Breast epithelium (tissue), 4 donors: Measurements from ENCODE around the gene HAGHL. TPM values are rescaled to one million over a fixed set of nuclear protein-coding genes. Genes with fewer than 3 reads are reported as not detected.

Source experiments
- DNase-seq, 2 donors: peaks; one replicate each; pipeline ENCODE4 v3.0.0-alpha.2; 2019; ENCODE audit warnings: low spot score in 2 of 2
- H3K27ac ChIP-seq, 2 donors: fragments of 200-600 bp; sonication (generic) in 1 of 2; one replicate each; pipeline ENCODE4 v1.5.1; 2016 to 2019; ENCODE audit warnings: mild to moderate bottlenecking in 1 of 2
- H3K27me3 ChIP-seq, 2 donors: fragments of 200-600 bp; sonication (generic) in 1 of 2; one replicate each; pipeline versions ENCODE4 v1.5.1 to v1.6.0; 2017 to 2019; ENCODE audit warnings: control low read depth in 1 of 2, mild to moderate bottlenecking in 1 of 2
- H3K36me3 ChIP-seq: fragments of 200-600 bp; one replicate; pipeline ENCODE4 v1.5.1; 2019
- H3K4me1 ChIP-seq, 2 donors: fragments of 200-600 bp; sonication (generic); one replicate each; pipeline ENCODE4 v1.5.1; 2016 to 2019; ENCODE audit warnings: control low read depth in 1 of 2
- H3K4me3 ChIP-seq, 3 donors: fragments of 200-600 bp; sonication (generic); 1 replicate in 2 of 3; 2 replicates in 1 of 3; pipeline ENCODE4 v1.5.1; 2016 to 2019; ENCODE audit warnings: mild to moderate bottlenecking in 3 of 3, moderate library complexity in 2 of 3
- H3K9me3 ChIP-seq, 2 donors: fragments of 200-600 bp; sonication (generic) in 1 of 2; one replicate each; pipeline ENCODE4 v1.5.1; 2016 to 2019; ENCODE audit warnings: control low read depth in 1 of 2
- CTCF ChIP-seq, 3 donors: fragments of 450-650 bp; IDR thresholded peaks; one replicate each; pipeline ENCODE4 v1.5.1; 2016 to 2017; ENCODE audit warnings: antibody characterized with exemption in 3 of 3, mild to moderate bottlenecking in 3 of 3, moderate library complexity in 3 of 3
- POLR2A ChIP-seq: fragments of 450-650 bp; IDR thresholded peaks from one replicate; pipeline ENCODE4 v1.6.1; 2016; ENCODE audit warnings: antibody characterized with exemption, mild to moderate bottlenecking, moderate library complexity
- POLR2AphosphoS5 ChIP-seq, 3 donors: sonication (generic); formaldehyde crosslinking; IDR thresholded peaks; one replicate each; pipeline ENCODE4 v1.6.1; 2017; ENCODE audit warnings: antibody characterized with exemption in 3 of 3
- intact Hi-C: fragments of 100-400 bp; cut with DNase I; formaldehyde crosslinking; loops from one replicate; pipeline ENCODE4 v1.15.1; 2023; ENCODE audit warnings: low total_unique reads
- total RNA-seq, 3 donors: library from RNA; depleted of rRNA; stranded (reverse); fragments of >200 nt; gene quantifications; one replicate each; pipeline ENCODE4 v1.1.0, GENCODE V29; 2016

The HAGHL gene
- total RNA-seq, 3 donors from 2014 or later: 4.3 to 7.5 (median 5.1) TPM

GRCh38 chr16:763369-764183 is 36.7 kb downstream of the HAGHL start:
- no peak overlapping the region for H3K4me3 ChIP-seq
- peaks cover 0 to 45% of the 10 kb centered on the region in 2 donors for H3K27me3 ChIP-seq
- intact Hi-C loops: no loop called here
- H3K27ac ChIP-seq: no peak overlapping the region
- DNase-seq: no peak
- no peaks in the 10 kb centered on the region for H3K36me3 ChIP-seq
- no peaks in the 10 kb centered on the region for H3K4me1 ChIP-seq
- TF ChIP-seq CTCF (IDR thresholded peaks at IDR 0.05) (no peak), POLR2A (no peak), POLR2AphosphoS5 (IDR thresholded peaks at IDR 0.05) (no peak)
- H3K9me3 ChIP-seq: no peaks in the 10 kb centered on the region

- no peak for DNase-seq
- Histone ChIP-seq H3K4me1 (no peaks in the 10 kb centered on the region), H3K27ac (no peak overlapping the region), H3K36me3 (no peaks in the 10 kb centered on the region), H3K9me3 (no peaks in the 10 kb centered on the region), H3K4me3 (no peak overlapping the region), H3K27me3 (peaks cover 0 to 52% of the 10 kb centered on the region in 2 donors)
- intact Hi-C loops: no loop called here
- TF ChIP-seq POLR2AphosphoS5 (IDR thresholded peaks at IDR 0.05): no peak
- no peak for TF ChIP-seq CTCF (IDR thresholded peaks at IDR 0.05)
- TF ChIP-seq POLR2A: no peak
Measured at GRCh38 chr16:764184-764750, 37.4 kb downstream of the HAGHL start.

GRCh38 chr16:764848-765487 is 38.1 kb downstream of the HAGHL start:
- Histone ChIP-seq H3K9me3 (no peaks in the 10 kb centered on the region), H3K36me3 (no peaks in the 10 kb centered on the region), H3K27me3 (peaks cover 1 to 58% of the 10 kb centered on the region in 2 donors), H3K4me3 (no peak overlapping the region), H3K27ac (no peak overlapping the region), H3K4me1 (no peaks in the 10 kb centered on the region)
- DNase-seq: no peak
- intact Hi-C loops: no loop called here
- TF ChIP-seq POLR2AphosphoS5 (IDR thresholded peaks at IDR 0.05) (no peak), POLR2A (no peak), CTCF (IDR thresholded peaks at IDR 0.05) (no peak)

GRCh38 chr16:765488-765865 is 38.6 kb downstream of the HAGHL start:
- Histone ChIP-seq H3K27me3 (peaks cover 3 to 59% of the 10 kb centered on the region in 2 donors), H3K4me3 (no peak overlapping the region), H3K36me3 (no peaks in the 10 kb centered on the region), H3K4me1 (no peaks in the 10 kb centered on the region), H3K9me3 (no peaks in the 10 kb centered on the region), H3K27ac (no peak overlapping the region)
- no peak for DNase-seq
- TF ChIP-seq CTCF (IDR thresholded peaks at IDR 0.05) (no peak), POLR2AphosphoS5 (IDR thresholded peaks at IDR 0.05) (no peak), POLR2A (no peak)
- intact Hi-C loops: no loop called here
